Hepatocyte (in vitro differentiated cells): ENCODE measurements around the gene TTLL5. TPM values are rescaled to one million over a fixed set of nuclear protein-coding genes. Genes with fewer than 3 reads are reported as not detected.

Experiments used
- DNase-seq: peaks from one replicate; pipeline ENCODE4 v3.0.0-alpha.2; 2016; ENCODE audit warnings: low spot score
- H2AFZ ChIP-seq: fragments of 200-600 bp; sonication (generic); 2 replicates; pipeline ENCODE4 v1.6.0; 2016; ENCODE audit warnings: antibody characterized with exemption, mild to moderate bottlenecking
- H3K27ac ChIP-seq: fragments of 200-600 bp; sonication (generic); 2 replicates; pipeline ENCODE4 v1.5.1; 2016; ENCODE audit warnings: mild to moderate bottlenecking
- H3K27me3 ChIP-seq: fragments of 200-600 bp; sonication (generic); 2 replicates; pipeline ENCODE4 v1.6.1; 2016
- H3K36me3 ChIP-seq: fragments of 200-600 bp; sonication (generic); replicated peaks from 2 replicates; pipeline ENCODE4 v1.5.1; 2016; ENCODE audit warnings: low read depth; ENCODE audit not compliant: insufficient read depth
- H3K4me1 ChIP-seq: fragments of 200-600 bp; sonication (generic); 2 replicates; pipeline ENCODE4 v1.5.1; 2016; ENCODE audit warnings: mild to moderate bottlenecking, moderate library complexity; ENCODE audit not compliant: insufficient read depth
- H3K4me2 ChIP-seq: fragments of 200-600 bp; sonication (generic); 2 replicates; pipeline ENCODE4 v1.6.0; 2016
- H3K4me3 ChIP-seq: fragments of 200-600 bp; sonication (generic); 2 replicates; pipeline ENCODE4 v1.5.1; 2016; ENCODE audit warnings: mild to moderate bottlenecking
- H3K79me2 ChIP-seq: fragments of 200-600 bp; sonication (generic); 2 replicates; pipeline ENCODE4 v1.6.0; 2017; ENCODE audit warnings: mild to moderate bottlenecking
- H3K9me2 ChIP-seq: fragments of 200-600 bp; sonication (generic); replicated peaks from 2 replicates; pipeline ENCODE4 v1.6.0; 2017; ENCODE audit warnings: mild to moderate bottlenecking; ENCODE audit not compliant: insufficient read depth
- H3K9me3 ChIP-seq: fragments of 200-600 bp; sonication (generic); 2 replicates; pipeline ENCODE4 v1.5.1; 2016; ENCODE audit warnings: low read depth, mild to moderate bottlenecking
- H4K20me1 ChIP-seq: fragments of 200-600 bp; sonication (generic); 2 replicates; pipeline ENCODE4 v1.6.0; 2016; ENCODE audit warnings: mild to moderate bottlenecking; ENCODE audit not compliant: insufficient read depth, poor library complexity, severe bottlenecking
- EZH2 ChIP-seq: fragments of 200-600 bp; sonication (generic); IDR thresholded peaks from 2 replicates; pipeline ENCODE4 v1.6.1; 2016; ENCODE audit warnings: antibody characterized with exemption, mild to moderate bottlenecking, borderline replicate concordance
- EZH2phosphoT487 ChIP-seq: fragments of 200-600 bp; sonication (generic); IDR thresholded peaks from one replicate; pipeline ENCODE4 v1.6.1; 2018; ENCODE audit warnings: antibody characterized with exemption, mild to moderate bottlenecking, low read depth, moderate library complexity; ENCODE audit not compliant: unreplicated experiment, severe bottlenecking
- WGBS: methylation state at CpG from one replicate; pipeline ENCODE4 v1.1.6; 2016; ENCODE audit warnings: low lambda C conversion rate; ENCODE audit errors: missing lambda C conversion rate; 5-methylcytosine and 5-hydroxymethylcytosine counted together
- polyA plus RNA-seq: library from polyadenylated mRNA; unstranded; fragments of >200 nt; fragmentation: Nextera tagmentation; extraction: Ambion mirVana; gene quantifications from 2 replicates; pipeline ENCODE4 v1.2.1, GENCODE V29; 2016
- total RNA-seq: library from RNA; depleted of rRNA; stranded (reverse); fragments of >200 nt; gene quantifications from 2 replicates; pipeline ENCODE4 v1.2.3, GENCODE V29; 2014
- TF ChIP-seq, protein P1 (sequence below): fragments of 200-600 bp; sonication (generic); IDR thresholded peaks from 2 replicates; pipeline ENCODE4 v1.5.1; 2016; ENCODE audit warnings: antibody characterized with exemption, mild to moderate bottlenecking; ENCODE audit not compliant: poor library complexity

TTLL5 gene
- total and polyA plus RNA-seq, 2 experiments from 2014 or later, result 8.9 to 11.1 TPM

- Histone ChIP-seq H3K9me3 (peaks cover 4% of the 10 kb centered on the region), H3K4me3 (no peak overlapping the region), H3K9me2 (no peaks in the 10 kb centered on the region), H3K36me3 (no peaks in the 10 kb centered on the region), H3K27ac (no peak overlapping the region), H3K27me3 (no peaks in the 10 kb centered on the region), H3K4me2 (no peak overlapping the region), H3K4me1 (no peaks in the 10 kb centered on the region), H4K20me1 (no peaks in the 10 kb centered on the region), H3K79me2 (no peaks in the 10 kb centered on the region), H2AFZ (no peak overlapping the region)
- WGBS, result 94% methylated on average over 3 of the region's 3 CpGs
- TF ChIP-seq, protein P1, sequence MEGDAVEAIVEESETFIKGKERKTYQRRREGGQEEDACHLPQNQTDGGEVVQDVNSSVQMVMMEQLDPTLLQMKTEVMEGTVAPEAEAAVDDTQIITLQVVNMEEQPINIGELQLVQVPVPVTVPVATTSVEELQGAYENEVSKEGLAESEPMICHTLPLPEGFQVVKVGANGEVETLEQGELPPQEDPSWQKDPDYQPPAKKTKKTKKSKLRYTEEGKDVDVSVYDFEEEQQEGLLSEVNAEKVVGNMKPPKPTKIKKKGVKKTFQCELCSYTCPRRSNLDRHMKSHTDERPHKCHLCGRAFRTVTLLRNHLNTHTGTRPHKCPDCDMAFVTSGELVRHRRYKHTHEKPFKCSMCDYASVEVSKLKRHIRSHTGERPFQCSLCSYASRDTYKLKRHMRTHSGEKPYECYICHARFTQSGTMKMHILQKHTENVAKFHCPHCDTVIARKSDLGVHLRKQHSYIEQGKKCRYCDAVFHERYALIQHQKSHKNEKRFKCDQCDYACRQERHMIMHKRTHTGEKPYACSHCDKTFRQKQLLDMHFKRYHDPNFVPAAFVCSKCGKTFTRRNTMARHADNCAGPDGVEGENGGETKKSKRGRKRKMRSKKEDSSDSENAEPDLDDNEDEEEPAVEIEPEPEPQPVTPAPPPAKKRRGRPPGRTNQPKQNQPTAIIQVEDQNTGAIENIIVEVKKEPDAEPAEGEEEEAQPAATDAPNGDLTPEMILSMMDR, result no peak
- no peak for TF ChIP-seq EZH2
- no peak for TF ChIP-seq EZH2phosphoT487
- DNase-seq, result no peak
Measured at GRCh38 chr14:75783602-75784313, 122.7 kb downstream of the TTLL5 start.

- Histone ChIP-seq H3K9me3 (peaks cover 4% of the 10 kb centered on the region), H3K4me1 (no peaks in the 10 kb centered on the region), H3K9me2 (no peaks in the 10 kb centered on the region), H3K27me3 (no peaks in the 10 kb centered on the region), H3K27ac (no peak overlapping the region), H3K4me3 (no peak overlapping the region), H3K36me3 (no peaks in the 10 kb centered on the region), H2AFZ (no peak overlapping the region), H4K20me1 (no peaks in the 10 kb centered on the region), H3K79me2 (no peaks in the 10 kb centered on the region), H3K4me2 (no peak overlapping the region)
- DNase-seq, result no peak
- WGBS, result 96% methylated on average over 3 of the region's 3 CpGs
- TF ChIP-seq EZH2 (no peak), EZH2phosphoT487 (no peak)
- TF ChIP-seq, protein P1, result no peak
Measured at GRCh38 chr14:75784314-75784686, 123.3 kb downstream of the TTLL5 start.

GRCh38 chr14:75793806-75794205 is 132.8 kb downstream of the TTLL5 start:
- WGBS, result 84% methylated on average over 2 of the region's 2 CpGs
- Histone ChIP-seq H3K79me2 (no peaks in the 10 kb centered on the region), H3K4me3 (no peak overlapping the region), H3K27me3 (no peaks in the 10 kb centered on the region), H2AFZ (no peak overlapping the region), H4K20me1 (no peaks in the 10 kb centered on the region), H3K9me2 (no peaks in the 10 kb centered on the region), H3K36me3 (no peaks in the 10 kb centered on the region), H3K27ac (no peak overlapping the region), H3K4me2 (no peak overlapping the region), H3K9me3 (no peaks in the 10 kb centered on the region), H3K4me1 (no peaks in the 10 kb centered on the region)
- TF ChIP-seq, protein P1, result peak; percentile 26
- TF ChIP-seq EZH2phosphoT487, result no peak
- no peak for TF ChIP-seq EZH2
- peak; percentile 20 for DNase-seq
